Liver (tissue), 3 donors: ENCODE results near the gene BPIFB1.

ENCODE experiments used
- CTCF ChIP-seq: fragments of 150-350 bp; IDR thresholded peaks from 2 replicates; pipeline ENCODE4 v1.5.1; 2017; ENCODE audit warnings: improper control_type of control experiment, low read depth, low read length; ENCODE audit not compliant: missing input control
- EGR1 ChIP-seq, 2 donors: IDR thresholded peaks; 2 replicates each; pipeline ENCODE4 v1.6.1; 2016 to 2018; ENCODE audit warnings: antibody characterized with exemption in 2 of 2, low read depth in 2 of 2
- FOXA1 ChIP-seq: IDR thresholded peaks from 2 replicates; pipeline ENCODE4 v1.6.1; 2016; ENCODE audit warnings: antibody characterized with exemption
- FOXA2 ChIP-seq: IDR thresholded peaks from 2 replicates; pipeline ENCODE4 v1.6.1; 2016; ENCODE audit warnings: antibody characterized with exemption
- HNF4A ChIP-seq, 2 donors: conservative IDR thresholded peaks; 2 replicates each; pipeline ENCODE4 v1.6.1; 2016; ENCODE audit warnings: antibody characterized with exemption in 2 of 2, mild to moderate bottlenecking in 2 of 2
- JUND ChIP-seq, 2 donors: IDR thresholded peaks; 2 replicates each; pipeline ENCODE4 v1.6.1; 2016; ENCODE audit warnings: antibody characterized with exemption in 2 of 2
- MAX ChIP-seq: IDR thresholded peaks from 2 replicates; pipeline ENCODE4 v1.6.1; 2016; ENCODE audit warnings: antibody characterized with exemption
- RAD21 ChIP-seq, 2 donors: IDR thresholded peaks; 2 replicates each; pipeline ENCODE4 v1.6.1; 2016; ENCODE audit warnings: antibody characterized with exemption in 2 of 2, mild to moderate bottlenecking in 2 of 2
- REST ChIP-seq: IDR thresholded peaks from 2 replicates; pipeline ENCODE4 v1.6.1; 2016; ENCODE audit warnings: antibody characterized with exemption, mild to moderate bottlenecking
- RXRA ChIP-seq, 2 donors: IDR thresholded peaks; 2 replicates each; pipeline ENCODE4 v1.6.1; 2017 to 2018; ENCODE audit warnings: antibody characterized with exemption in 2 of 2, mild to moderate bottlenecking in 1 of 2
- TAF1 ChIP-seq: conservative IDR thresholded peaks from 2 replicates; pipeline ENCODE4 v1.6.1; 2016; ENCODE audit warnings: antibody characterized with exemption, mild to moderate bottlenecking
- YY1 ChIP-seq: IDR thresholded peaks from 2 replicates; pipeline ENCODE4 v1.6.1; 2016; ENCODE audit warnings: antibody characterized with exemption, mild to moderate bottlenecking
- ZBTB33 ChIP-seq: IDR thresholded peaks from 2 replicates; pipeline ENCODE4 v1.6.1; 2016; ENCODE audit warnings: antibody characterized with exemption
- donor health status: healthy.
- donor health status: healthy.

GRCh38 chr20:33339515-33340058 is 56.6 kb downstream of the BPIFB1 start:
- TF ChIP-seq TAF1 (no peak), ZBTB33 (no peak), CTCF (no peak), RAD21 (IDR thresholded peaks at IDR 0.05) (no peak), YY1 (no peak), MAX (no peak), FOXA2 (no peak), RXRA (IDR thresholded peaks at IDR 0.05) (no peak), EGR1 (IDR thresholded peaks at IDR 0.05; ENCODE audit: low read depth in 2 of 2) (no peak), HNF4A (conservative IDR thresholded peaks at IDR 0.05) (no peak), JUND (IDR thresholded peaks at IDR 0.05) (no peak), FOXA1 (no peak), REST (no peak)
